Upper lobe of right lung (tissue), 1 donor: ENCODE data around the gene DLGAP5. TPM values are rescaled to one million over a fixed set of nuclear protein-coding genes. Genes with fewer than 3 reads are reported as not detected.
A peak's percentile ranks its signal among the peaks of the same experiment; 100 is the strongest.

Experiments used
- ATAC-seq: fragments of 200-7000 bp; cut with Tn5 transposase; one replicate; pipeline ENCODE4 v1.9.1; 2020; ENCODE audit warnings: mild to moderate bottlenecking, moderate library complexity
- DNase-seq: peaks from one replicate; pipeline ENCODE4 v3.0.0-alpha.2; 2020
- H3K27ac ChIP-seq: fragments of 200-600 bp; one replicate; pipeline ENCODE4 v1.8.0; 2022
- H3K27me3 ChIP-seq: fragments of 200-600 bp; one replicate; pipeline ENCODE4 v1.8.0; 2022; ENCODE audit warnings: mild to moderate bottlenecking
- H3K36me3 ChIP-seq: fragments of 200-600 bp; one replicate; pipeline ENCODE4 v1.8.0; 2022
- H3K4me1 ChIP-seq: fragments of 200-600 bp; one replicate; pipeline ENCODE4 v1.8.0; 2022
- H3K4me3 ChIP-seq: fragments of 200-600 bp; one replicate; pipeline ENCODE4 v1.8.0; 2022; ENCODE audit warnings: mild to moderate bottlenecking
- H3K9me3 ChIP-seq: fragments of 200-600 bp; one replicate; pipeline ENCODE4 v1.8.0; 2022
- CTCF ChIP-seq: fragments of 200-600 bp; IDR thresholded peaks from one replicate; pipeline ENCODE4 v1.8.0; 2022; ENCODE audit warnings: antibody characterized with exemption
- intact Hi-C: fragments of 100-400 bp; cut with DNase I; formaldehyde crosslinking; loops from one replicate; pipeline ENCODE4 v1.11.0; 2022
- total RNA-seq: library from RNA; stranded (reverse); fragmentation: NEBNext Ultra II Directional; extraction: Animal tissue kit (Norgen Biotek cat#: 25700); gene quantifications from one replicate; pipeline ENCODE4 v1.2.1, GENCODE V29; 2021
- donor health status: DM: no; HTN: yes; CAD: no; lungs with severe emphysema.

DLGAP5 gene
- total RNA-seq, 1 donor from 2014 or later = 0.52 TPM

DNA sequence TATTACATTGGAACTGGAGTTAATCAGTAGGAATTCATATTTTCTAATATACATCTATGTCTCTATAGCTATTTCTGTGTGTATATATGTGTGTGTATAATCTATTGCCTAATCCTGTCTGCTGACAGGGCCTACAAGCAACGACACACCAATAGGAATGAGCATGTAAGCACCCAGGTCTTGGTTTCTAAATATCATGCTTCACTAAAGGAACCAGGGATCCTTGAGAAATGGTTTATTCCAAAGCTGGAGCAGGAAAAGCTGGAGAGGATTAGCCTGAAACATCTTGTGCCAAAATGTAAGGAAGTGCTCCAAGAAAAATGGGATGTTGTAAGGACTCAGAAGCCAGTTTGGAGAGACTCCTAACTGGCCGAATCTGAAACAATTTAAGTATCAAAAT is 91.6 kb downstream of the DLGAP5 start:
- Histone ChIP-seq H3K27me3 (no peaks in the 10 kb centered on the region), H3K9me3 (no peaks in the 10 kb centered on the region), H3K27ac (peak overlapping the region; percentile 70), H3K36me3 (no peaks in the 10 kb centered on the region), H3K4me3 (no peak overlapping the region), H3K4me1 (peaks cover 67% of the 10 kb centered on the region)
- no peak for TF ChIP-seq CTCF
- intact Hi-C loops = no loop called here
- ATAC-seq (no peak), DNase-seq (no peak)

DNA sequence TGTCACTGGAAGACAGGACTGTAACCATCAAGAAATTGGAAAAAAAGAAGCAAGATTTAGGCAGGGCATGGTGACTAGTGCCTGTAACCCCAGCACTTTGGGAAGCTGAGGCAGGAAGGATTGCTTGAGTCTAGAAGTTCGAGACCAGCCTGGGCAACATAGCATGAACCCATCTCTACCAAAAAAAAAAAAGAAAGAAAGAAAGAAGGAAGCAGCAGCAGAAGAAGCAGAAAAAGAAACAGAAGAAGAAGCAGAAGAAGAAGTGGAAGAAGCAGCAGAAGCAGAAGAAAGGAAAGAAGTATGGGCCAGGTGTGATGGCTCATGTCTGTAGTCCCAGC is 92.9 kb downstream of the DLGAP5 start:
- Histone ChIP-seq H3K4me1 (peaks cover 55% of the 10 kb centered on the region), H3K36me3 (no peaks in the 10 kb centered on the region), H3K9me3 (no peaks in the 10 kb centered on the region), H3K4me3 (no peak overlapping the region), H3K27ac (peak overlapping the region; percentile 70), H3K27me3 (no peaks in the 10 kb centered on the region)
- ATAC-seq (no peak), DNase-seq (no peak)
- intact Hi-C loops = no loop called here
- TF ChIP-seq CTCF = no peak

Other genes with a start within 250 kb of the DLGAP5 start
- gene WDHD1, start 164.5 kb downstream of the DLGAP5 start, total RNA-seq = 3.5 TPM
- gene SOCS4, start 164.3 kb downstream of the DLGAP5 start, total RNA-seq = 23.8 TPM
- gene MAPK1IP1L, start 139.9 kb downstream of the DLGAP5 start, total RNA-seq = 72.5 TPM
- gene LGALS3, start 62.3 kb downstream of the DLGAP5 start, total RNA-seq = 351 TPM
- gene FBXO34, start 79.8 kb upstream of the DLGAP5 start, total RNA-seq = 29.2 TPM
- gene ATG14, start 220.2 kb upstream of the DLGAP5 start, total RNA-seq = 10.3 TPM
- not detected for gene TBPL2, start 249.0 kb upstream of the DLGAP5 start, total RNA-seq